Adrenal gland (tissue), 12 donors: ENCODE results near the gene RELN. TPM values are rescaled to one million over a fixed set of nuclear protein-coding genes. Genes with fewer than 3 reads are reported as not detected.

Source experiments
- DNase-seq, 7 donors: peaks; one replicate each; pipeline ENCODE4 v3.0.0-alpha.2; 2019 to 2020
- H3K27ac ChIP-seq, 5 donors: fragments of 200-600 bp; sonication (generic) in 4 of 5; 1 replicate in 3 of 5; 2 replicates in 2 of 5; pipeline versions ENCODE4 v1.5.1 to v1.8.0; 2016 to 2020; ENCODE audit warnings: mild to moderate bottlenecking in 1 of 5
- H3K27me3 ChIP-seq: fragments of 200-600 bp; 2 replicates; pipeline ENCODE4 v1.8.0; 2021
- H3K36me3 ChIP-seq, 2 donors: fragments of 200-600 bp; replicated peaks in 1 of 2; 1 replicate in 1 of 2; 2 replicates in 1 of 2; pipeline versions ENCODE4 v1.5.1 to v1.8.0; 2018 to 2022
- H3K4me1 ChIP-seq, 2 donors: fragments of 200-600 bp; replicated peaks in 1 of 2; 1 replicate in 1 of 2; 2 replicates in 1 of 2; pipeline versions ENCODE4 v1.5.1 to v1.8.0; 2018 to 2021
- H3K4me3 ChIP-seq, 4 donors: fragments of 200-600 bp; sonication (generic) in 3 of 4; one replicate each; pipeline ENCODE4 v1.5.1; 2016 to 2018
- H3K9me3 ChIP-seq, 3 donors: fragments of 200-600 bp; sonication (generic) in 1 of 3; replicated peaks in 1 of 3; 1 replicate in 2 of 3; 2 replicates in 1 of 3; pipeline versions ENCODE4 v1.5.1 to v1.8.0; 2016 to 2021
- POLR2A ChIP-seq, 2 donors: fragments of 450-650 bp; IDR thresholded peaks; one replicate each; pipeline ENCODE4 v1.6.1; 2017; ENCODE audit warnings: antibody characterized with exemption in 2 of 2, mild to moderate bottlenecking in 2 of 2, moderate library complexity in 1 of 2
- WGBS, 4 donors: extraction: QIAGEN DNeasy Blood & Tissue Kit in 2 of 4; methylation state at CpG; one replicate each; pipeline versions ENCODE4 v1.1.5 to v1.1.7; 2013 to 2017; 5-methylcytosine and 5-hydroxymethylcytosine counted together
- intact Hi-C, 2 donors: fragments of 100-400 bp; cut with DNase I; formaldehyde crosslinking; loops; one replicate each; pipeline versions ENCODE4 v1.14.1 to v1.15.0; 2022 to 2023
- polyA plus RNA-seq, 3 donors: library from polyadenylated mRNA; stranded (reverse); fragments of 200-250 nt in 2 of 3; fragments of 350-450 nt in 1 of 3; fragmentation: Illumina TruSeq in 1 of 3; extraction: RNeasy Lipid Tissue Mini Kit (QIAGEN cat#74804) in 1 of 3; gene quantifications; one replicate each; pipeline ENCODE4 v1.2.3, GENCODE V29; 2013 to 2014
- total RNA-seq, 9 donors: library from RNA; depleted of rRNA in 4 of 9; stranded (reverse); fragments of >200 nt in 4 of 9; fragments of 120-200 nt in 1 of 9; fragmentation: NEBNext Ultra II Directional in 1 of 9; extraction: Animal tissue kit (Norgen Biotek cat#: 25700) in 1 of 9; gene quantifications; one replicate each; pipeline versions ENCODE4 v1.1.0 to v1.2.4, GENCODE V29; 2013 to 2023
- TF ChIP-seq, protein P1 (sequence below), 6 experiments: fragments of 450-650 bp in 4 of 6; fragments of 200-600 bp in 2 of 6; sonication (generic) in 1 of 6; IDR thresholded peaks; 1 replicate in 5 of 6; 2 replicates in 1 of 6; pipeline versions ENCODE4 v1.5.1 to v1.8.0; 2016 to 2021; ENCODE audit warnings: antibody characterized with exemption in 6 of 6, mild to moderate bottlenecking in 2 of 6, moderate library complexity in 1 of 6
- donor health status: healthy with polysubstance abuse.
- donor health status: Bipolar disorder and iron deficiency.
- donor health status: DM: yes; HTN: yes; CAD: no.
- donor health status: DM: no; HTN: no; CAD: no.
- donor health status: DM: no; HTN: no; CAD: no.
- donor health status: DM: yes; HTN: yes; CAD: no.

Gene RELN
- total and polyA plus RNA-seq, 12 donors, result 0.88 to 7.9 (median 2.3) TPM

DNA sequence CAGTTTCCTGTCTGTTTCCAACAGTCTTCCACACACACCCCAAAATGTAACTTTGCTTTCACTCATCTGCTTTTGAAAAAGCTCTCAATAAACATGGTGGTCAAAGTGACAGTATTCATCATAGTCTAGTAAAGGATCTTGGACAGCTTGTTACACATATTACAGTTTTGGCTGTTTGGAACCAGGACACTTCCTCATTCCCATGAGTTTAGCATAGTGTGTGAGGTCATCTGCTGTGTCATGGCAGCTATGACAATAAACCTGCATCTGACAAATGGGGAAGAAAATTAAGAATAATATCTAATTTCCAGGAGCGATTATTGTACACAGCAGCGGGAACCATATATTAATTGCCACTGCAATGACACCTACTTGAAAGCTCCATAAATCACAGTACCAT, 359.1 kb downstream of the RELN start:
- Histone ChIP-seq H3K4me3 (no peak overlapping the region), H3K36me3 (no peaks in the 10 kb centered on the region), H3K27me3 (no peaks in the 10 kb centered on the region), H3K4me1 (no peaks in the 10 kb centered on the region), H3K9me3 (no peaks in the 10 kb centered on the region), H3K27ac (no peak overlapping the region)
- TF ChIP-seq, protein P1, sequence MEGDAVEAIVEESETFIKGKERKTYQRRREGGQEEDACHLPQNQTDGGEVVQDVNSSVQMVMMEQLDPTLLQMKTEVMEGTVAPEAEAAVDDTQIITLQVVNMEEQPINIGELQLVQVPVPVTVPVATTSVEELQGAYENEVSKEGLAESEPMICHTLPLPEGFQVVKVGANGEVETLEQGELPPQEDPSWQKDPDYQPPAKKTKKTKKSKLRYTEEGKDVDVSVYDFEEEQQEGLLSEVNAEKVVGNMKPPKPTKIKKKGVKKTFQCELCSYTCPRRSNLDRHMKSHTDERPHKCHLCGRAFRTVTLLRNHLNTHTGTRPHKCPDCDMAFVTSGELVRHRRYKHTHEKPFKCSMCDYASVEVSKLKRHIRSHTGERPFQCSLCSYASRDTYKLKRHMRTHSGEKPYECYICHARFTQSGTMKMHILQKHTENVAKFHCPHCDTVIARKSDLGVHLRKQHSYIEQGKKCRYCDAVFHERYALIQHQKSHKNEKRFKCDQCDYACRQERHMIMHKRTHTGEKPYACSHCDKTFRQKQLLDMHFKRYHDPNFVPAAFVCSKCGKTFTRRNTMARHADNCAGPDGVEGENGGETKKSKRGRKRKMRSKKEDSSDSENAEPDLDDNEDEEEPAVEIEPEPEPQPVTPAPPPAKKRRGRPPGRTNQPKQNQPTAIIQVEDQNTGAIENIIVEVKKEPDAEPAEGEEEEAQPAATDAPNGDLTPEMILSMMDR (IDR thresholded peaks at IDR 0.05), result no peak
- TF ChIP-seq POLR2A (IDR thresholded peaks at IDR 0.05), result no peak
- intact Hi-C loops, result no loop called here
- 80 to 90% (median 86%) methylated on average over 2 of the region's 2 CpGs for WGBS, 4 donors
- no peak for DNase-seq

DNA sequence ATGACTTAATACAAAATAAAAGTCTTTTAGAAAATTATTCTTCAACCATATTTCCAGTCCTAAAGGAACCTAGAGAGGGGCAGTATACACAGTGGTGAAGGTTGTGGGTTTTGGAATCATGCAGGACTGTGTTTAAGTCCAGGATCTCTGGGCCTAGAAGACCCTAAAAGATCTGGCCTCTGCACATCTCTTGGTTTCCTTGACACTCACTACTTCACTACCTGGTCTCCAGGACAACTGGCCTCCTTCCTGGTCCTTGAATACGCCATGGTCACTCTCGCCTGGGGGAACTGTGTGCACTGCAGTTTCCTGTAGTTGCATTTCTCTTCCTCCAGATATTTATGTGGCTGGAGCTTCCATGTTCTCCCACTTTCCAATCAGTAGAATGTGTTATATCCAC, 360.7 kb downstream of the RELN start:
- intact Hi-C loops, result no loop called here
- no peaks in the 10 kb centered on the region for H3K4me1 ChIP-seq
- H3K9me3 ChIP-seq, result no peaks in the 10 kb centered on the region
- WGBS, 4 donors, result 75 to 91% (median 84%) methylated on average over 2 of the region's 2 CpGs
- H3K36me3 ChIP-seq, result no peaks in the 10 kb centered on the region
- H3K27ac ChIP-seq, result no peak overlapping the region
- no peak for DNase-seq
- H3K4me3 ChIP-seq, result no peak overlapping the region
- no peak for TF ChIP-seq POLR2A (IDR thresholded peaks at IDR 0.05)
- TF ChIP-seq, protein P1 (IDR thresholded peaks at IDR 0.05), result no peak
- H3K27me3 ChIP-seq, result no peaks in the 10 kb centered on the region

DNA sequence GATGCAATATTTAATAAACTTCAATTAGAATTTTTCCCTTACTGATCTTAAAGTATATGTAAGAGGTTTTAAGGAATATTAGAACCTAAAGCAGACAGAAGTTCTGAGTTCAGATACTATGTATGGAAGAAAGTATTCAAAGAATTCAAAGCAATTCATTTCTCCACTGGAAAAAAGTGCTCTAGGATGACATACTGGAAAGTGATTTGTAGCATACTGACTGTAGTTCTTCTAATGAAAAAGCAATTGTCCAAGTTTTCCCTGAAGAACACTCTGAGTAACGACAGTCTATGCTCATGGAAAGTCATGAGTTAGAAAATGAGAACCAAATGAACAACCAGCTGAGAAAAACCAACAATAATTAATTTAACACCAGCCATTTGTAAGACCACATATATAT, 362.7 kb downstream of the RELN start:
- Histone ChIP-seq H3K9me3 (no peaks in the 10 kb centered on the region), H3K27ac (no peak overlapping the region), H3K36me3 (no peaks in the 10 kb centered on the region), H3K4me3 (no peak overlapping the region), H3K27me3 (no peaks in the 10 kb centered on the region), H3K4me1 (no peaks in the 10 kb centered on the region)
- intact Hi-C loops, result no loop called here
- no peak for TF ChIP-seq POLR2A (IDR thresholded peaks at IDR 0.05)
- TF ChIP-seq, protein P1 (IDR thresholded peaks at IDR 0.05), result no peak
- no peak for DNase-seq
- WGBS, 4 donors, result 54 to 71% (median 63%) methylated on average over 1 of the region's 1 CpG

DNA sequence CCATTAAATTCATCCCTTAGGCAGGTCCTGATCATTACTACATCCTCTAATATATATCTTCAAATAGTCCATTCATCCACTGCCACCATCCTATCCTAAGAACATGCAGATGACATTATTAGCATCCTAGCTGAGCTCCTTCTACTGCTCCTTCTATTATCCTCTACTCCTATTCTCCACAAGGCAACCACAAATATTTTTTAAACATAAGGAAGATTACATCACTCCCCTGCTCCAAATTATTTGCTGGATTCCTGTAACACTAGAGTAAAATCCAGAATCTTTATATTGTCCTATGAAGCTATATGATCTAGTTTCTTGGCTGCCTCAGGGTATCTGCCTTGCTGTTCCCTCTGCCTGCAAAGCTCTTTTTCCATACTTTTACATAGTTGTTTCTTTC, 367.2 kb downstream of the RELN start:
- Histone ChIP-seq H3K4me3 (no peak overlapping the region), H3K36me3 (no peaks in the 10 kb centered on the region), H3K27me3 (no peaks in the 10 kb centered on the region), H3K9me3 (no peaks in the 10 kb centered on the region), H3K4me1 (no peaks in the 10 kb centered on the region), H3K27ac (no peak overlapping the region)
- no peak for DNase-seq
- TF ChIP-seq, protein P1 (IDR thresholded peaks at IDR 0.05), result no peak
- TF ChIP-seq POLR2A (IDR thresholded peaks at IDR 0.05), result no peak
- intact Hi-C loops, result no loop called here
